Measurements from ENCODE around the gene OCIAD1.
"Not testable (repeated sequence)": the region's sequence is repeated elsewhere in the genome, so short reads cannot be mapped to it uniquely, and the experiment has no call there.

OCIAD1 gene

GRCh38 chr4:48863728-48864127 lies 32.8 kb downstream of the OCIAD1 start:
- Histone ChIP-seq H3K4me3 (no peak overlapping the region), H3K27ac (no peak overlapping the region)
- no peak for TF ChIP-seq CTCF (IDR thresholded peaks at IDR 0.05)
- no peak for DNase-seq (ENCODE audit: low spot score)

GRCh38 chr4:48864696-48865095 lies 33.8 kb downstream of the OCIAD1 start:
- not testable (repeated sequence) for H3K27ac ChIP-seq; DNase-seq (ENCODE audit: low spot score); H3K4me3 ChIP-seq

GRCh38 chr4:48877827-48878535 lies 47.1 kb downstream of the OCIAD1 start:
- H3K27ac ChIP-seq = no peak overlapping the region
- no peak overlapping the region for H3K4me3 ChIP-seq
- TF ChIP-seq CTCF (IDR thresholded peaks at IDR 0.05) = no peak
- DNase-seq (ENCODE audit: low spot score) = no peak

- DNase-seq (ENCODE audit: low spot score) = no peak
- no peak for TF ChIP-seq CTCF (IDR thresholded peaks at IDR 0.05)
- Histone ChIP-seq H3K4me3 (no peak overlapping the region), H3K27ac (no peak overlapping the region)
Observed at GRCh38 chr4:48879561-48880442, 48.9 kb downstream of the OCIAD1 start.

GRCh38 chr4:48881646-48882045 lies 50.8 kb downstream of the OCIAD1 start:
- not testable (repeated sequence) for H3K4me3 ChIP-seq; DNase-seq (ENCODE audit: low spot score); H3K27ac ChIP-seq

- not testable (repeated sequence) for DNase-seq (ENCODE audit: low spot score); H3K27ac ChIP-seq
Observed at GRCh38 chr4:48889750-48890149, 58.9 kb downstream of the OCIAD1 start.

GRCh38 chr4:48891028-48891619 lies 60.2 kb downstream of the OCIAD1 start:
- DNase-seq (ENCODE audit: low spot score) = no peak
- Histone ChIP-seq H3K27ac (no peak overlapping the region), H3K4me3 (no peak overlapping the region)
- no peak for TF ChIP-seq CTCF (IDR thresholded peaks at IDR 0.05)

More at GRCh38 chr4:48889750-48890149, 58.9 kb downstream of the OCIAD1 start:
- H3K4me3 ChIP-seq = not testable (repeated sequence)

- TF ChIP-seq CTCF (IDR thresholded peaks at IDR 0.05) = no peak
- no peak for DNase-seq (ENCODE audit: low spot score)
- Histone ChIP-seq H3K27ac (no peak overlapping the region), H3K4me3 (no peak overlapping the region)
Observed at GRCh38 chr4:48896845-48897244, 66.0 kb downstream of the OCIAD1 start.

Data from coronary artery (tissue), 2 donors.